Measurements from ENCODE around the gene YTHDC2. TPM values are rescaled to one million over a fixed set of nuclear protein-coding genes. Genes with fewer than 3 reads are reported as not detected.

YTHDC2 gene
- total RNA-seq, 4 donors from 2014 or later: 39.8 to 50.3 (median 41.5) TPM

- no peak for TF ChIP-seq EP300 (IDR thresholded peaks at IDR 0.05)
- TF ChIP-seq POLR2A (IDR thresholded peaks at IDR 0.05): no peak
- no peak for TF ChIP-seq CTCF (IDR thresholded peaks at IDR 0.05)
- H3K36me3 ChIP-seq: peaks cover 0 to 68% (median 0%) of the 10 kb centered on the region in 3 donors
- no peak for DNase-seq (ENCODE audit: low spot score in 2 of 2)
- no peaks in the 10 kb centered on the region for H3K9me3 ChIP-seq
- H3K27me3 ChIP-seq: no peaks in the 10 kb centered on the region
- H3K27ac ChIP-seq: no peak overlapping the region
- WGBS, 2 donors: 96 to 99% methylated on average over 2 of the region's 2 CpGs
- H3K4me1 ChIP-seq: no peaks in the 10 kb centered on the region
- no peak overlapping the region for H3K4me3 ChIP-seq
Measured at GRCh38 chr5:113548396-113548795, 34.9 kb downstream of the YTHDC2 start.

- Histone ChIP-seq H3K4me3 (no peak overlapping the region), H3K27me3 (no peaks in the 10 kb centered on the region), H3K9me3 (no peaks in the 10 kb centered on the region), H3K27ac (no peak overlapping the region), H3K36me3 (peaks cover 0 to 77% (median 0%) of the 10 kb centered on the region in 3 donors), H3K4me1 (no peaks in the 10 kb centered on the region)
- TF ChIP-seq POLR2A (IDR thresholded peaks at IDR 0.05) (no peak), CTCF (IDR thresholded peaks at IDR 0.05) (no peak), EP300 (IDR thresholded peaks at IDR 0.05) (no peak)
- 93 to 94% methylated on average over 1 of the region's 1 CpG for WGBS, 2 donors
- no peak for DNase-seq (ENCODE audit: low spot score in 2 of 2)
Measured at GRCh38 chr5:113552137-113552536, 38.6 kb downstream of the YTHDC2 start.

GRCh38 chr5:113552620-113553019 is 39.1 kb downstream of the YTHDC2 start:
- H3K9me3 ChIP-seq: no peaks in the 10 kb centered on the region
- no peaks in the 10 kb centered on the region for H3K4me1 ChIP-seq
- no peak overlapping the region for H3K4me3 ChIP-seq
- DNase-seq (ENCODE audit: low spot score in 2 of 2): no peak
- no peaks in the 10 kb centered on the region for H3K27me3 ChIP-seq
- peaks cover 0 to 82% (median 0%) of the 10 kb centered on the region in 3 donors for H3K36me3 ChIP-seq
- TF ChIP-seq POLR2A (IDR thresholded peaks at IDR 0.05) (no peak), CTCF (IDR thresholded peaks at IDR 0.05) (no peak), EP300 (IDR thresholded peaks at IDR 0.05) (no peak)
- no peak overlapping the region for H3K27ac ChIP-seq

GRCh38 chr5:113562828-113563400 is 49.4 kb downstream of the YTHDC2 start:
- TF ChIP-seq EP300 (IDR thresholded peaks at IDR 0.05) (no peak), CTCF (IDR thresholded peaks at IDR 0.05) (no peak), POLR2A (IDR thresholded peaks at IDR 0.05) (no peak)
- Histone ChIP-seq H3K36me3 (peaks cover 0 to 78% (median 0%) of the 10 kb centered on the region in 3 donors), H3K4me1 (no peaks in the 10 kb centered on the region), H3K27me3 (no peaks in the 10 kb centered on the region), H3K4me3 (no peak overlapping the region), H3K9me3 (no peaks in the 10 kb centered on the region), H3K27ac (no peak overlapping the region)
- 87 to 91% methylated on average over 3 of the region's 3 CpGs for whole genome bisulfite sequencing, 2 donors
- DNase-seq (ENCODE audit: low spot score in 2 of 2): no peak

GRCh38 chr5:113569396-113569795 is 55.9 kb downstream of the YTHDC2 start:
- WGBS, 2 donors: 93 to 96% methylated on average over 5 of the region's 5 CpGs
- no peak for DNase-seq (ENCODE audit: low spot score in 2 of 2)
- TF ChIP-seq CTCF (IDR thresholded peaks at IDR 0.05): no peak
- TF ChIP-seq EP300 (IDR thresholded peaks at IDR 0.05): no peak
- TF ChIP-seq POLR2A (IDR thresholded peaks at IDR 0.05): no peak
- no peak overlapping the region for H3K4me3 ChIP-seq
- H3K4me1 ChIP-seq: no peaks in the 10 kb centered on the region
- H3K36me3 ChIP-seq: peaks cover 0 to 97% (median 7%) of the 10 kb centered on the region in 3 donors
- no peaks in the 10 kb centered on the region for H3K27me3 ChIP-seq
- no peak overlapping the region for H3K27ac ChIP-seq
- peaks cover 0 to 8% (median 3%) of the 10 kb centered on the region in 4 donors for H3K9me3 ChIP-seq
